GM21529 (cell line): ENCODE results near the gene TBC1D13.
"Not testable (repeated sequence)": the region's sequence is repeated elsewhere in the genome, so short reads cannot be mapped to it uniquely, and the experiment has no call there.

ENCODE experiments used
- ATAC-seq: cut with Tn5 transposase; IDR thresholded peaks from one replicate; pipeline ENCODE4 v1.9.1; 2021; ENCODE audit not compliant: unreplicated experiment

TBC1D13 gene

DNA sequence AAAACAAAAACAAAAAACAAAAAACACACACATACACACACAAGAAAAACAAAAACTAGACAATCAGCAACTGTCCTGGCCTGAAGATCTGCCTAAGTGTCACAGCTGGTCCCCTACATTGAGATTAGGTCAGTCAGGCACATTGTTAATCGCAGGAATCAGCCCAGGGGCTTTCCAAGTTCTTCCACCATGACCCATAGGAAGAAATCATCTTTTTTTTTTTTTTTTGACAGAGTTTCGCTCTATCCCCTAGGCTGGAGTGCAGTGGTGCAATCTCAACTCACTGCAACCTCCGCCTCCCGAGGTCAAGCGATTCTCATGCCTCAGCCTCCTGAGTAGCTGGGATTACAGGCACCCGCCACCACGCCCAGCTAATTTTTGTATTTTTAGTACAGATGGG lies 56.1 kb downstream of the TBC1D13 start:
- ATAC-seq: not testable (repeated sequence)

DNA sequence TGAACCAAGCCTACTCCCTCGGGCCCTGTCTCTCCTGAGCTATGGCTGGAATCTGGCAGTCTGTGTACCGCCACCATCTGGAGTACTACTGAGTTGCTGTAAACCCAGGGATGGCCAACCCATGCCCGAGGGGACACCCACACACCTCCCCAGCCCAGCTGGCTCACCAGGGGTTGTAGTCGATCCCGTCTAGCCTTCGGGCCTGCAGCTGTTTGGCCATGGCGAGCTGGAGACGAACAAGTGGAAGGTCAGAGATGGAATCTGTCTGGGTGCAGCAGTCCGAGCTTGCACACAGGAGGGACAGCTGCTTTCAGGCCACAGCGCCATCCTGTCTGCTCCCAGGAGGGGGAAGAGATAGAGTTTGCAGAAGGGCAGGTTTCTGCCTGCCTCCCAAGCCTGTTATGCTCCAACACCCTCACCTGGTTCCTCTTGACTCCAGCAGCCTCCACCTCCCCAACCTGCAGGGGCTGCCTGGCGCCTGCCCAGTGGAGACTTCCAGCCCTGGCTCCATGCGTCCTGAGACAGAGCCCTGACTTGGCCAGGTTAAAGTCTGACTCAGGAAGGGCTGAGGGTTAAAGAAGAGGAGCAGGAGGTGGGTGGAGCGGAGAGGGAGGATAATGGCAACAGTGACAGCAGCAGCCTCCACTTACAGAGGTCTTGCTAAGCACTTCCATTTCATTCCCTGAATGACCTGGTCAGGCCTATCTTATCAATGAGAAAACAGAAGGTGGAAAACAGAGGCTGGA lies 58.3 kb downstream of the TBC1D13 start:
- ATAC-seq: no peak

- no peak for ATAC-seq
Measured at GRCh38 chr9:128846680-128847030, 59.6 kb downstream of the TBC1D13 start.

GRCh38 chr9:128847803-128848202 lies 60.8 kb downstream of the TBC1D13 start:
- no peak for ATAC-seq

GRCh38 chr9:128851024-128851423 lies 64.0 kb downstream of the TBC1D13 start:
- ATAC-seq: not testable (repeated sequence)

DNA sequence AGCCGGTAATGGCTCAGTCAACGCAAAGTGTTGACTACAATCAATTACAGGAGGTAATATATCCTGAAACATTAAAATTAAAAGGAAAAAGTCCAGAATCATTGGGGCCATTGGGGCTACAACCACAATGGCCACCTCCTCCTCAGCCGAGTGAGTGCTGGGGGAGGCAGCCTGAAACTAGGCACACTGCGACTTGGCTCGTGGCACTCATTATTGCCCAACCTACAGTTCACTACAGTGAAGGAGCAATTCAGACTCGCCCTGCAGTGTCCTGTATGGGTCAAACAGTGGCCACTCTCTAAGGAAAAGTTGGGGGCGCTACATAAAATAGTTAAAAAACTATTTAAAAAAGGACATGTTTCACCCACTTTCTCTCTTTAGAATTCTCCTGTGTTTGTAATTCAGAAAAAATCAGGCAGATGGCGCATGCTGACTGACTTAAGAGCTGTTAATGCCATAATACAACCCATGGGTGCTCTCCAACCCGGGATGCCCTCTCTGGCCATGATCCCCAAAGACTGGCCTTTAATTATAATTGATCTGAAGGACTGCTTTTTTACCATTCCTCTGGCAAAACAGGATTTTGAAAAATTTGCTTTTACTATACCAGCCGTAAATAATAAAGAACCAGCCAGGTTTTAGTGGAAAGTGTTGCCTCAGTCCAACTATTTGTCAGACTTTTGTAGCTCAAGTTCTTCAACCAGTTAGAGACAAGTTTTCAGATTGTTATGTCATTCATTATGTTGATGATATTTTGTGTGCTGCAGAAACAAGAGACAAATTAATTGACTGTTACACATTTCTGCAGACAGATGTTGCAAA lies 64.9 kb downstream of the TBC1D13 start:
- not testable (repeated sequence) for ATAC-seq

GRCh38 chr9:128852646-128853045 lies 65.6 kb downstream of the TBC1D13 start:
- not testable (repeated sequence) for ATAC-seq

- ATAC-seq: not testable (repeated sequence)
Measured at GRCh38 chr9:128854454-128854853, 67.4 kb downstream of the TBC1D13 start.

- ATAC-seq: not testable (repeated sequence)
Measured at GRCh38 chr9:128858476-128858875, 71.4 kb downstream of the TBC1D13 start.
